Fibroblast of lung (primary cell): Measurements from ENCODE around the gene SEMA4C. TPM values are rescaled to one million over a fixed set of nuclear protein-coding genes. Genes with fewer than 3 reads are reported as not detected.
"Not testable (repeated sequence)": the region's sequence is repeated elsewhere in the genome, so short reads cannot be mapped to it uniquely, and the experiment has no call there.

ENCODE experiments used
- DNase-seq, 2 donors: peaks; one replicate each; pipeline versions ENCODE4 v3.0.0 to v3.0.0-alpha.2; 2010; ENCODE audit warnings: low read depth in 2 of 2
- H2AFZ ChIP-seq: 2 replicates; pipeline ENCODE4 v1.5.1; 2012; ENCODE audit warnings: low read length, control low read depth, inconsistent platforms
- H3K27ac ChIP-seq: 2 replicates; pipeline ENCODE4 v1.5.1; 2011; ENCODE audit warnings: low read length, control low read depth; ENCODE audit not compliant: insufficient read depth
- H3K27me3 ChIP-seq: 2 replicates; pipeline ENCODE4 v1.5.1; 2011; ENCODE audit warnings: mild to moderate bottlenecking, low read length; ENCODE audit not compliant: control insufficient read depth, insufficient read depth
- H3K36me3 ChIP-seq: 2 replicates; pipeline ENCODE4 v1.5.1; 2011; ENCODE audit warnings: low read length; ENCODE audit not compliant: control insufficient read depth, insufficient read depth
- H3K4me1 ChIP-seq: 2 replicates; pipeline ENCODE4 v1.5.1; 2011; ENCODE audit warnings: low read length; ENCODE audit not compliant: control insufficient read depth, insufficient read depth; ENCODE audit errors: extremely low read depth
- H3K4me2 ChIP-seq: 2 replicates; pipeline ENCODE4 v1.5.1; 2011; ENCODE audit warnings: low read length, control low read depth; ENCODE audit not compliant: insufficient read depth; ENCODE audit errors: extremely low read depth
- H3K4me3 ChIP-seq, 4 experiments: fragments of 200-600 bp in 1 of 4; sonication (generic) in 1 of 4; replicated peaks in 1 of 4; 2 replicates each; pipeline ENCODE4 v1.5.1; 2011 to 2016; ENCODE audit warnings: low read length in 4 of 4, low read depth in 3 of 4, mild to moderate bottlenecking in 3 of 4, control low read depth in 2 of 4, inconsistent platforms in 1 of 4, mixed read lengths in 1 of 4; ENCODE audit not compliant: insufficient read depth in 1 of 4; ENCODE audit errors: control extremely low read depth in 1 of 4
- H3K79me2 ChIP-seq: 2 replicates; pipeline ENCODE4 v1.5.1; 2012; ENCODE audit warnings: mild to moderate bottlenecking, low read length, inconsistent platforms; ENCODE audit not compliant: control insufficient read depth, insufficient read depth
- H3K9ac ChIP-seq: 2 replicates; pipeline ENCODE4 v1.5.1; 2011; ENCODE audit warnings: mild to moderate bottlenecking, low read length, control low read depth; ENCODE audit not compliant: insufficient read depth
- H3K9me3 ChIP-seq: 2 replicates; pipeline ENCODE4 v1.5.1; 2012; ENCODE audit warnings: low read depth, low read length; ENCODE audit not compliant: control insufficient read depth, insufficient read depth
- H4K20me1 ChIP-seq: 2 replicates; pipeline ENCODE4 v1.5.1; 2011; ENCODE audit warnings: low read length; ENCODE audit not compliant: control insufficient read depth, insufficient read depth; ENCODE audit errors: extremely low read depth
- CTCF ChIP-seq, 2 donors: IDR thresholded peaks in 1 of 2; conservative IDR thresholded peaks in 1 of 2; 1 replicate in 1 of 2; 2 replicates in 1 of 2; pipeline ENCODE4 v1.5.1; 2011 to 2012; ENCODE audit warnings: low read length in 2 of 2, control low read depth in 1 of 2, inconsistent platforms in 1 of 2, low read depth in 1 of 2, mild to moderate bottlenecking in 1 of 2
- EZH2 ChIP-seq: IDR thresholded peaks from 2 replicates; pipeline ENCODE4 v1.5.1; 2012; ENCODE audit warnings: low read length, control low read depth, mild to moderate bottlenecking; ENCODE audit errors: missing control alignments
- polyA plus RNA-seq, 2 donors: library from polyadenylated mRNA; depleted of rRNA in 1 of 2; stranded (reverse) in 1 of 2; unstranded in 1 of 2; fragments of >200 nt; gene quantifications; 2 replicates each; pipeline ENCODE4 v1.2.1, GENCODE V29; 2011 to 2012; ENCODE audit warnings: missing spikeins in 1 of 2
- total RNA-seq: library from RNA; depleted of rRNA; stranded (reverse); fragments of >200 nt; gene quantifications from 2 replicates; pipeline ENCODE4 v1.2.1, GENCODE V29; 2014

SEMA4C gene
- total and polyA plus RNA-seq, 2 donors (not counting 1 experiment from before 2014, with no cell fraction given), result 12.7 to 17.5 TPM

- Histone ChIP-seq H3K36me3 (no peaks in the 10 kb centered on the region), H4K20me1 (no peaks in the 10 kb centered on the region), H3K4me3 (no peak overlapping the region), H3K9ac (no peak overlapping the region), H3K27ac (no peak overlapping the region), H3K4me1 (peaks cover 5% of the 10 kb centered on the region), H3K4me2 (no peak overlapping the region), H3K9me3 (no peaks in the 10 kb centered on the region), H2AFZ (no peak overlapping the region), H3K27me3 (no peaks in the 10 kb centered on the region), H3K79me2 (no peaks in the 10 kb centered on the region)
- TF ChIP-seq EZH2 (no peak), CTCF (conservative IDR thresholded peaks at IDR 0.05 in 1 of 2, IDR thresholded peaks at IDR 0.05 in 1 of 2; ENCODE audit: low read depth in 1 of 2, low read length in 2 of 2) (no peak)
- peak; percentile 48 to 57 for DNase-seq
Measured at GRCh38 chr2:96891591-96892333, 21.9 kb upstream of the SEMA4C start.

- Histone ChIP-seq H3K4me2 (no peak overlapping the region), H3K36me3 (no peaks in the 10 kb centered on the region), H3K4me1 (peaks cover 5% of the 10 kb centered on the region), H2AFZ (no peak overlapping the region), H4K20me1 (no peaks in the 10 kb centered on the region), H3K9ac (no peak overlapping the region), H3K9me3 (no peaks in the 10 kb centered on the region), H3K79me2 (no peaks in the 10 kb centered on the region), H3K4me3 (no peak overlapping the region), H3K27ac (no peak overlapping the region), H3K27me3 (no peaks in the 10 kb centered on the region)
- TF ChIP-seq CTCF (conservative IDR thresholded peaks at IDR 0.05 in 1 of 2, IDR thresholded peaks at IDR 0.05 in 1 of 2; ENCODE audit: low read depth in 1 of 2, low read length in 2 of 2) (no peak), EZH2 (no peak)
- DNase-seq, result no peak
Measured at GRCh38 chr2:96890726-96891385, 21.0 kb upstream of the SEMA4C start.

GRCh38 chr2:96890252-96890651 is 20.4 kb upstream of the SEMA4C start:
- Histone ChIP-seq H3K9ac (no peak overlapping the region), H3K36me3 (no peaks in the 10 kb centered on the region), H3K9me3 (no peaks in the 10 kb centered on the region), H3K27ac (no peak overlapping the region), H3K4me1 (peaks cover 5% of the 10 kb centered on the region), H4K20me1 (no peaks in the 10 kb centered on the region), H3K4me3 (no peak overlapping the region), H3K27me3 (no peaks in the 10 kb centered on the region), H3K79me2 (no peaks in the 10 kb centered on the region), H2AFZ (no peak overlapping the region), H3K4me2 (no peak overlapping the region)
- no peak for DNase-seq
- TF ChIP-seq EZH2 (no peak), CTCF (conservative IDR thresholded peaks at IDR 0.05 in 1 of 2, IDR thresholded peaks at IDR 0.05 in 1 of 2; ENCODE audit: low read depth in 1 of 2, low read length in 2 of 2) (no peak)

- DNase-seq, H3K4me2 ChIP-seq, H3K27me3 ChIP-seq, H3K79me2 ChIP-seq, H3K9ac ChIP-seq, H3K27ac ChIP-seq, H3K36me3 ChIP-seq, H4K20me1 ChIP-seq, H3K4me1 ChIP-seq, H3K4me3 ChIP-seq, H2AFZ ChIP-seq, H3K9me3 ChIP-seq: not testable (repeated sequence)
Measured at GRCh38 chr2:96889502-96889901, 19.6 kb upstream of the SEMA4C start.
